Measurements from ENCODE around the gene CPN1.

The CPN1 gene

GRCh38 chr10:100038561-100039071, 43.1 kb downstream of the CPN1 start:
- Histone ChIP-seq H3K4me3 (ENCODE audit: low read length) (no peak overlapping the region), H3K27me3 (ENCODE audit: control insufficient read depth, insufficient read depth, low read length) (no peaks in the 10 kb centered on the region), H3K9ac (ENCODE audit: low read length) (no peak overlapping the region), H3K36me3 (ENCODE audit: control insufficient read depth, insufficient read depth, low read length) (no peaks in the 10 kb centered on the region), H3K27ac (ENCODE audit: low read depth, low read length) (no peak overlapping the region), H3K4me1 (ENCODE audit: control insufficient read depth, insufficient read depth, low read length) (no peaks in the 10 kb centered on the region)

- Histone ChIP-seq H3K9ac (ENCODE audit: low read length) (no peak overlapping the region), H3K27ac (ENCODE audit: low read depth, low read length) (no peak overlapping the region), H3K27me3 (ENCODE audit: control insufficient read depth, insufficient read depth, low read length) (no peaks in the 10 kb centered on the region), H3K4me1 (ENCODE audit: control insufficient read depth, insufficient read depth, low read length) (no peaks in the 10 kb centered on the region), H3K36me3 (ENCODE audit: control insufficient read depth, insufficient read depth, low read length) (no peaks in the 10 kb centered on the region), H3K4me3 (ENCODE audit: low read length) (no peak overlapping the region)
Measured at GRCh38 chr10:100037758-100038315, 43.8 kb downstream of the CPN1 start.

- H3K27me3 ChIP-seq (ENCODE audit: control insufficient read depth, insufficient read depth, low read length), result no peaks in the 10 kb centered on the region
- H3K9ac ChIP-seq (ENCODE audit: low read length), result no peak overlapping the region
- H3K36me3 ChIP-seq (ENCODE audit: control insufficient read depth, insufficient read depth, low read length), result no peaks in the 10 kb centered on the region
- no peak overlapping the region for H3K4me3 ChIP-seq (ENCODE audit: low read length)
- H3K4me1 ChIP-seq (ENCODE audit: control insufficient read depth, insufficient read depth, low read length), result no peaks in the 10 kb centered on the region
- no peak overlapping the region for H3K27ac ChIP-seq (ENCODE audit: low read depth, low read length)
Measured at GRCh38 chr10:100036850-100037249, 44.8 kb downstream of the CPN1 start.

DNA sequence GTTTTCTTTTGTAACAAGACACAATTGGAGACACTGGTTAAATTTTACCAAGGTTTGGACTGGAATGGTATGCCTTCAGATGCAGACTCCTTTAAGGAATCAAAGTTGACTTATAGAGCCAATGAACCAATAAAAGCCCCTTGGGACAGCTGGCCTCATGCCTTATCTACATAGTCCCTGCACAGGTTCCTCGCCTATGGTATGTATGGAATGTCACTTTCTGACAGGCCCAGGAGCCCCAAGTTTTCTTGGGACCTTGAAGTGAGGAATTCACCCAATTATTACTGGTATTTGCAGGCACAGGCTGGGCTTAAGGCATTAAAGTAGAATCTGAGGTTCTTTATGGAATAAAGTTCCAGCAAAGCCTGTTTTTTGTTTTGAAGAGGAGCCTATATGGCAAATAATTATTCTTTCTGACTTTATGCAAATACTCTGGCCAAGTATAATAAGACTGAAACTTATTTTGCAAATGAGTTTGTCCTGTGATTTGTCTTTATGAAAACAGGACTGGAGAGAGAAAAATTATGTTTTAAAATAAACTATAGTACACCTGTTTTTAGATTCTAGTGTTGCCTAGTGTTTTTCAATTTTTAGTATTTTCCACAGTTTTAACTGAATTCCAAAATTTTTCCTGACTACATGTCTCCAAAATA, 47.8 kb downstream of the CPN1 start:
- no peak overlapping the region for H3K27ac ChIP-seq (ENCODE audit: low read depth, low read length)
- no peaks in the 10 kb centered on the region for H3K27me3 ChIP-seq (ENCODE audit: control insufficient read depth, insufficient read depth, low read length)
- no peaks in the 10 kb centered on the region for H3K4me1 ChIP-seq (ENCODE audit: control insufficient read depth, insufficient read depth, low read length)
- H3K4me3 ChIP-seq (ENCODE audit: low read length), result no peak overlapping the region
- no peak overlapping the region for H3K9ac ChIP-seq (ENCODE audit: low read length)
- H3K36me3 ChIP-seq (ENCODE audit: control insufficient read depth, insufficient read depth, low read length), result no peaks in the 10 kb centered on the region

DNA sequence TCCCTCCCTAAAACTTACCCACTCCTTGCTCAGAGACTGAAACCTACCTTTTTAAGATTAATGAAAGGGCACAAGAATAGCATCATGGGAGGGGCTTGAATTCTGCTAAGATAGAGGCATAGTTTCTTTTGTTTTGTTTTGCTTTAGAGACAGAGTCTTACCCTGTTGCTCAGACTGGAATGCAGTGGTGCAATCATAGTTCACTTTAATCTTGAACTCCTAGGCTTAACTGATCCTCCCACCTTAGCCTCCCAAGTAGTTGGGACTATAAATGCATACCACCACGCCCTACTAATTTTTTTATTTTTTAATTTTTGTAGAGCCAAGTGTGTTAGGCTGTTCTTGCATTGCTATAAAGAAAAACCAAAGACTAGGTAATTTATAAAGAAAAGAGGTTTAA, 54.3 kb downstream of the CPN1 start:
- Histone ChIP-seq H3K4me3 (ENCODE audit: low read length) (no peak overlapping the region), H3K4me1 (ENCODE audit: control insufficient read depth, insufficient read depth, low read length) (no peaks in the 10 kb centered on the region), H3K27me3 (ENCODE audit: control insufficient read depth, insufficient read depth, low read length) (no peaks in the 10 kb centered on the region), H3K9ac (ENCODE audit: low read length) (no peak overlapping the region), H3K36me3 (ENCODE audit: control insufficient read depth, insufficient read depth, low read length) (no peaks in the 10 kb centered on the region), H3K27ac (ENCODE audit: low read depth, low read length) (no peak overlapping the region)

DNA sequence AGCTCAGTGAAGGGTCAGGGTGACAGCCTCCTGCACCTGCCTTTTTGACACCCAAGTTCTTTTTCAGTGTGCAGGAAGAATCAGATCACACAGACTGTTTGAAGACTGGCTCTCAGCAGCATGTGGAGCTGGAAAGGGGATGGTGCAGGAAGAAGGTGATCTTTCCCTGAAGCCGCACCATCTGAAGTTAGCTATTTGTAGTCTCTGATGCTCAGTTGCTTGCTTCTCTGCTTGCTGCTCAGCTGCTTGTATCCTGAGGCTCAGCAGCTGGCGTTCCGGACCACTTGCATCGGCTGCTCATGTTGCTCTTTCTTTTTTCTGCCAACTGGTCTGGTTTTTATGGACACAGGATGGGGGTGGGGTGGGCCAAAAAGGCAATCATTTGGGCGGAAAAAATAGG, 56.1 kb downstream of the CPN1 start:
- Histone ChIP-seq H3K4me3 (ENCODE audit: low read length) (no peak overlapping the region), H3K4me1 (ENCODE audit: control insufficient read depth, insufficient read depth, low read length) (no peaks in the 10 kb centered on the region), H3K27me3 (ENCODE audit: control insufficient read depth, insufficient read depth, low read length) (no peaks in the 10 kb centered on the region), H3K36me3 (ENCODE audit: control insufficient read depth, insufficient read depth, low read length) (no peaks in the 10 kb centered on the region), H3K9ac (ENCODE audit: low read length) (no peak overlapping the region), H3K27ac (ENCODE audit: low read depth, low read length) (no peak overlapping the region)

DNA sequence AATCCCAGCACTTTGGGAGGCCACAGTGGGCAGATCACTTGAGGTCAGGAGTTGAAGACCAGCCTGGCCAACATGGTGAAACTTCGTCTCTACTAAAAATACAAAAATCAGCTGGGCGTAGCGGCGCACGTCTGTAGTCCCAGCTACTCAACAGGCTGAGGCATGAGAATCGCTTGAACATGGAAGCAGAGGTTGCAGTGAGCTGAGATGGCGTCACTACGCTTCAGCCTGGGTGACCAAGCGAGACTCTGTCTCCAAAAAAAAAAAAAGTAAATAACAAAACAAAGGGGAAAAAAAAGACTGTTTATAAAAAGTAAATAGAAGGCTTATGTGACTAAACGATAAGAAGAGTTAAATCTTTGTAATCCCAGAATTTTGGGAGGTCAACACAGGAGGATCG, 56.9 kb downstream of the CPN1 start:
- no peaks in the 10 kb centered on the region for H3K27me3 ChIP-seq (ENCODE audit: control insufficient read depth, insufficient read depth, low read length)
- no peaks in the 10 kb centered on the region for H3K36me3 ChIP-seq (ENCODE audit: control insufficient read depth, insufficient read depth, low read length)
- H3K4me3 ChIP-seq (ENCODE audit: low read length), result no peak overlapping the region

GRCh38 chr10:100022403-100022802, 59.3 kb downstream of the CPN1 start:
- no peak overlapping the region for H3K4me3 ChIP-seq (ENCODE audit: low read length)
- H3K27ac ChIP-seq (ENCODE audit: low read depth, low read length), result no peak overlapping the region
- H3K9ac ChIP-seq (ENCODE audit: low read length), result no peak overlapping the region
- no peaks in the 10 kb centered on the region for H3K36me3 ChIP-seq (ENCODE audit: control insufficient read depth, insufficient read depth, low read length)
- no peaks in the 10 kb centered on the region for H3K27me3 ChIP-seq (ENCODE audit: control insufficient read depth, insufficient read depth, low read length)
- no peaks in the 10 kb centered on the region for H3K4me1 ChIP-seq (ENCODE audit: control insufficient read depth, insufficient read depth, low read length)

More for the DNA sequence above, 56.9 kb downstream of the CPN1 start:
- H3K9ac ChIP-seq (ENCODE audit: low read length), result no peak overlapping the region
- no peak overlapping the region for H3K27ac ChIP-seq (ENCODE audit: low read depth, low read length)
- H3K4me1 ChIP-seq (ENCODE audit: control insufficient read depth, insufficient read depth, low read length), result no peaks in the 10 kb centered on the region

DNA sequence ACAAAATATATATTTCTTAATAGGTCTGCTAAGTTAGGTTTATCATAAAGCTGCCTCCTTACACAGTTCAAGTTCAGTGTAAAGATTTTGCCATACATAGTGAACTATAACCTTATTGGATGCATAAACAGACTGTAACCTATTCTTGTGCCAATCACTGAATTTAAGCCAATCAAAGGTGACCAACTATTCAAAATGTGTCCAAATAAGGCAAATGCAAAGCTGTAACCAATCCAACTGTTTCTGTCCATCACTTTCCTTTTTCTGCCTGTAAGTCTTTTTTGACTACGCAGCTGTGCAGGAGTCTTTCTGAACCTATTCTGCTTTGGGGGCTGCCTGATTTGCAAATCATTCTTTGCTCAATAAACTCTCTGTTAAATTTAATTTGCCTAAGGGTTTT, 60.3 kb downstream of the CPN1 start:
- H3K27ac ChIP-seq (ENCODE audit: low read depth, low read length), result no peak overlapping the region
- no peak overlapping the region for H3K4me3 ChIP-seq (ENCODE audit: low read length)
- H3K9ac ChIP-seq (ENCODE audit: low read length), result no peak overlapping the region
- H3K4me1 ChIP-seq (ENCODE audit: control insufficient read depth, insufficient read depth, low read length), result no peaks in the 10 kb centered on the region
- H3K27me3 ChIP-seq (ENCODE audit: control insufficient read depth, insufficient read depth, low read length), result no peaks in the 10 kb centered on the region
- H3K36me3 ChIP-seq (ENCODE audit: control insufficient read depth, insufficient read depth, low read length), result no peaks in the 10 kb centered on the region

DNA sequence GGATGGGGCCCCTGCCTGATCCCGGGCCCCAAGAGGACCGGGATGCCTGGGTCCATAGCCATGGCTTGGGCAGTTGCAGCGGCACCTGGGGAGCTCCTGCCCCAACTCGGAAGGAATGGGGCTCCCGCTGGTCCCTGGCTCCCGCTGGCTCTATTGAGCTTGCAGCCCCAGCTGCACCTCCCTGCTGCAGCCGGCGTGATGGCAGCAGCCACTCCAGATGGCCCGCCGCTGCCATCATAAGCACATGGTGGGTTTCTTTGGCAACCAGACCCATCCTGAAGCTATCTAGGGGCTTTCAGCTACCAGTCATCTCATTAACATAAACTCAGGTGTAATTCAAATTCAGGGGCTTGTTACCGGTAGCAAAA, 60.8 kb downstream of the CPN1 start:
- no peak overlapping the region for H3K4me3 ChIP-seq (ENCODE audit: low read length)
- H3K9ac ChIP-seq (ENCODE audit: low read length), result no peak overlapping the region
- no peak overlapping the region for H3K27ac ChIP-seq (ENCODE audit: low read depth, low read length)
- H3K27me3 ChIP-seq (ENCODE audit: control insufficient read depth, insufficient read depth, low read length), result no peaks in the 10 kb centered on the region
- H3K4me1 ChIP-seq (ENCODE audit: control insufficient read depth, insufficient read depth, low read length), result no peaks in the 10 kb centered on the region
- no peaks in the 10 kb centered on the region for H3K36me3 ChIP-seq (ENCODE audit: control insufficient read depth, insufficient read depth, low read length)

GRCh38 chr10:100020142-100020885, 61.4 kb downstream of the CPN1 start:
- Histone ChIP-seq H3K4me1 (ENCODE audit: control insufficient read depth, insufficient read depth, low read length) (no peaks in the 10 kb centered on the region), H3K36me3 (ENCODE audit: control insufficient read depth, insufficient read depth, low read length) (no peaks in the 10 kb centered on the region), H3K27ac (ENCODE audit: low read depth, low read length) (no peak overlapping the region), H3K9ac (ENCODE audit: low read length) (no peak overlapping the region), H3K27me3 (ENCODE audit: control insufficient read depth, insufficient read depth, low read length) (no peaks in the 10 kb centered on the region), H3K4me3 (ENCODE audit: low read length) (no peak overlapping the region)

GRCh38 chr10:100019787-100020141, 61.9 kb downstream of the CPN1 start:
- H3K27ac ChIP-seq (ENCODE audit: low read depth, low read length), result no peak overlapping the region
- H3K4me3 ChIP-seq (ENCODE audit: low read length), result no peak overlapping the region
- H3K36me3 ChIP-seq (ENCODE audit: control insufficient read depth, insufficient read depth, low read length), result no peaks in the 10 kb centered on the region
- H3K9ac ChIP-seq (ENCODE audit: low read length), result no peak overlapping the region
- H3K27me3 ChIP-seq (ENCODE audit: control insufficient read depth, insufficient read depth, low read length), result no peaks in the 10 kb centered on the region
- H3K4me1 ChIP-seq (ENCODE audit: control insufficient read depth, insufficient read depth, low read length), result no peaks in the 10 kb centered on the region

Measured in rectal smooth muscle tissue (tissue), 1 donor.